Measurements from ENCODE around the gene EI24. TPM values are rescaled to one million over a fixed set of nuclear protein-coding genes. Genes with fewer than 3 reads are reported as not detected.

Gene EI24
- polyA plus RNA-seq, 1 of the 3 experiments (the other 2 are of a cell fraction), result 85.5 TPM

DNA sequence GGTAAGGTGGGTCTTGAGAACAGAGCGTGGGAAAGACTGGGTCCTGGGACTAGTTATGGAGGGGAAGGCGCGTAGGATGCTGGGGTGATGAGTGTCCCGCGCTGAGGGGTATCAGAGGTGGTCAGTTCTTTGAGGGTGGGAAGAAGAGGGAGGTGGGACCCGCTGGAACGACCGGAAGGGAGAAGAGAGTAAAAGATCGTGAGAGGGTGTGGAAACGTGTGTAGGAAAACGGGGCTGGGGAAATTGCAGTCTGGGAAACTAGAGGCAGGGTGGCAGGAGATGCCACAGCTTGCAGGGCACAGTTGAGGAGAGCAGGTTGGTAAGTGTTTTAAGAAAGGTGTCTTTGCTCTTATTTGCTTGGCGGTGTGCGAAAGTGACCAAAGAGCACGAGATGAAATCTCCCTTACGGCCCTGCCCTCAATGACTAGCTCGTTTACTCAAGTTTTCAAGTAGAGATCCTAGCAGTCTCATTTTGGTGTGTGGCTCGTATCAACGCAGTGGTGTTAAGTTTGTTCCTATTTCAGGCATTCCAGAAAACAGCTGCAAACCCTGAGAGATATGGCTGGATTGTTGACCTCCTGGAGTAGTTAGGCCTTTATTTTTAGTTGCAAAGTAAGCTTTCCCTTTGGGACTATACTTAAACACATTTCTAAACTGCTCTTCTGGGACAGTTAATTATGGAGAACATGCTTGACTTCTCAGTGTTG is 24.0 kb downstream of the EI24 start:
- peak overlapping the region; percentile 91 for H3K9ac ChIP-seq
- peaks cover 11% of the 10 kb centered on the region for H3F3A ChIP-seq (replicated peaks; ENCODE audit: insufficient read depth)
- H4K20me1 ChIP-seq (ENCODE audit: insufficient read depth), result no peaks in the 10 kb centered on the region; the same call in none of the 2 replicates
- H3K27ac ChIP-seq (ENCODE audit: low read depth in 2 of 2, low read length in 1 of 2), result peak overlapping the region; percentile 68 to 85
- no peaks in the 10 kb centered on the region for H3K27me3 ChIP-seq (ENCODE audit: insufficient read depth)
- POLR2A ChIA-PET, result interaction anchor here (1.0 to 1.7 kb wide), 6 partner anchors 24 to 793 kb away, joined by 4 to 13 read pairs (median 6); partner anchors contain the start of genes CHEK1, EI24, HYLS1 and MSANTD2
- no peaks in the 10 kb centered on the region for H3K9me3 ChIP-seq
- WGBS (ENCODE audit: low lambda C conversion rate), result under 1% methylated on average over 18 of the region's 18 CpGs
- H2AFZ ChIP-seq (ENCODE audit: low read depth), result peak overlapping the region; percentile 79
- peaks cover 2 to 13% of the 10 kb centered on the region in 2 experiments for H3K4me1 ChIP-seq (ENCODE audit: control insufficient read depth in 1 of 2, insufficient read depth in 2 of 2, low read depth in 1 of 2, low read length in 1 of 2)
- H3K79me2 ChIP-seq (ENCODE audit: insufficient read depth), result peaks cover 69% of the 10 kb centered on the region
- TF ChIP-seq SIN3A (IDR thresholded peaks at IDR 0.05; ENCODE audit: borderline replicate concordance, low read depth, low read length), result 0 out of 2 replicates have a peak, but pooled peaks have one; percentile 14
- no peak for TF ChIP-seq RFX5 (IDR thresholded peaks at IDR 0.05; ENCODE audit: low read length)
- peaks cover 14 to 32% of the 10 kb centered on the region in 2 experiments for H3K36me3 ChIP-seq (replicated peaks in 1 of 2; ENCODE audit: control insufficient read depth in 1 of 2, insufficient read depth in 2 of 2, low read length in 1 of 2)
- no peak for DNase-seq
- CTCF ChIA-PET, result interaction anchor here (0.7 to 1.2 kb wide), 4 partner anchors 16 to 741 kb away, joined by 3 to 4 read pairs (median 3); partner anchors contain the start of gene HYLS1
- H3K4me2 ChIP-seq, result peak overlapping the region; percentile 83
- peak overlapping the region; percentile 59 to 98 for H3K4me3 ChIP-seq (ENCODE audit: low read depth in 2 of 2, low read length in 1 of 2)
- no peaks in the 10 kb centered on the region for H3K9me2 ChIP-seq

DNA sequence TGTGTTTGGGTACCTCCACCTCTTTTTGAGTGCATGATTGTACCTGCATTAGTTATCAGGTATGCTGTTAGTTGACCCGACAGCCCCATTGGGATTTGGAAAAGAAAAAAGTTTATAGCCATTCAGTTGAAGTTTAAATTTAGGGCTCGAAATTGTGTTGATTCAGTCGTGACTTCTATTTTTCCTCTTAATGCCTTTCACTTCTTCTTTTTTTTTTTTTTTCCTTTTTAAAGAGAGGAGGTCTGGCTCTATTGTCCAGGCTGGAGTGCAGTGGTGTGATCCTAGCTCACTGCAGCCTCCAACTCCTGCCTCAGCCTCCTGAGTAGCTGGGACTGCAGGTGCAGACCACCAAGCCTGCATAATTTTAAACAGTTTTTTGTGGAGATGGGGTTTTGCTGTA is 25.7 kb downstream of the EI24 start:
- CTCF ChIA-PET, result interaction anchor here (1.3 to 1.4 kb wide), 2 partner anchors 31 to 249 kb away, joined by 3 to 5 read pairs; no protein-coding TSS in a partner anchor
- WGBS (ENCODE audit: low lambda C conversion rate), result 59% methylated on average over 3 of the region's 3 CpGs

More for the DNA sequence above, 25.7 kb downstream of the EI24 start:
- Histone ChIP-seq H2AFZ (ENCODE audit: low read depth) (no peak overlapping the region), H3K9me3 (no peaks in the 10 kb centered on the region), H3K79me2 (ENCODE audit: insufficient read depth) (peaks cover 79% of the 10 kb centered on the region), H3K36me3 (replicated peaks in 1 of 2; ENCODE audit: control insufficient read depth in 1 of 2, insufficient read depth in 2 of 2, low read length in 1 of 2) (peaks cover 19 to 38% of the 10 kb centered on the region in 2 experiments), H3F3A (replicated peaks; ENCODE audit: insufficient read depth) (peaks cover 4% of the 10 kb centered on the region), H3K9ac (no peak overlapping the region), H3K27ac (ENCODE audit: low read depth in 2 of 2, low read length in 1 of 2) (no peak overlapping the region), H3K4me3 (ENCODE audit: low read depth in 2 of 2, low read length in 1 of 2) (peak overlapping the region in 1 of 2 experiments; percentile 19; a peak in 1 of 4 replicates), H3K27me3 (ENCODE audit: insufficient read depth) (no peaks in the 10 kb centered on the region), H3K4me2 (peak overlapping the region; percentile 83), H3K9me2 (no peaks in the 10 kb centered on the region), H4K20me1 (ENCODE audit: insufficient read depth) (no peaks in the 10 kb centered on the region; the same call in none of the 2 replicates), H3K4me1 (ENCODE audit: control insufficient read depth in 1 of 2, insufficient read depth in 2 of 2, low read depth in 1 of 2, low read length in 1 of 2) (peaks cover 2 to 10% of the 10 kb centered on the region in 2 experiments)
- POLR2A ChIA-PET, result no interaction called here
- TF ChIP-seq GATA2 (CRISPR knock-in tag; IDR thresholded peaks at IDR 0.05), result no peak
- TF ChIP-seq, protein P1, sequence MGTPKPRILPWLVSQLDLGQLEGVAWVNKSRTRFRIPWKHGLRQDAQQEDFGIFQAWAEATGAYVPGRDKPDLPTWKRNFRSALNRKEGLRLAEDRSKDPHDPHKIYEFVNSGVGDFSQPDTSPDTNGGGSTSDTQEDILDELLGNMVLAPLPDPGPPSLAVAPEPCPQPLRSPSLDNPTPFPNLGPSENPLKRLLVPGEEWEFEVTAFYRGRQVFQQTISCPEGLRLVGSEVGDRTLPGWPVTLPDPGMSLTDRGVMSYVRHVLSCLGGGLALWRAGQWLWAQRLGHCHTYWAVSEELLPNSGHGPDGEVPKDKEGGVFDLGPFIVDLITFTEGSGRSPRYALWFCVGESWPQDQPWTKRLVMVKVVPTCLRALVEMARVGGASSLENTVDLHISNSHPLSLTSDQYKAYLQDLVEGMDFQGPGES (IDR thresholded peaks at IDR 0.05; ENCODE audit: low read depth, low read length), result no peak
- TF ChIP-seq FOXJ3 (CRISPR knock-in tag; IDR thresholded peaks at IDR 0.05), result no peak
- TF ChIP-seq SIN3A (IDR thresholded peaks at IDR 0.05; ENCODE audit: borderline replicate concordance, low read depth, low read length), result no peak
- no peak for TF ChIP-seq CHD2 (IDR thresholded peaks at IDR 0.05; ENCODE audit: low read length, partially characterized antibody)
- TF ChIP-seq, protein P2, sequence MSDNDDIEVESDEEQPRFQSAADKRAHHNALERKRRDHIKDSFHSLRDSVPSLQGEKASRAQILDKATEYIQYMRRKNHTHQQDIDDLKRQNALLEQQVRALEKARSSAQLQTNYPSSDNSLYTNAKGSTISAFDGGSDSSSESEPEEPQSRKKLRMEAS (IDR thresholded peaks at IDR 0.05; ENCODE audit: low read depth), result no peak
- no peak for TF ChIP-seq ELF1 (IDR thresholded peaks at IDR 0.05)
- no peak for TF ChIP-seq TEAD4 (IDR thresholded peaks at IDR 0.05; ENCODE audit: borderline replicate concordance, insufficient read depth)
- no peak for TF ChIP-seq MEF2A (IDR thresholded peaks at IDR 0.05; ENCODE audit: borderline replicate concordance, low read depth)
- TF ChIP-seq, protein P3, sequence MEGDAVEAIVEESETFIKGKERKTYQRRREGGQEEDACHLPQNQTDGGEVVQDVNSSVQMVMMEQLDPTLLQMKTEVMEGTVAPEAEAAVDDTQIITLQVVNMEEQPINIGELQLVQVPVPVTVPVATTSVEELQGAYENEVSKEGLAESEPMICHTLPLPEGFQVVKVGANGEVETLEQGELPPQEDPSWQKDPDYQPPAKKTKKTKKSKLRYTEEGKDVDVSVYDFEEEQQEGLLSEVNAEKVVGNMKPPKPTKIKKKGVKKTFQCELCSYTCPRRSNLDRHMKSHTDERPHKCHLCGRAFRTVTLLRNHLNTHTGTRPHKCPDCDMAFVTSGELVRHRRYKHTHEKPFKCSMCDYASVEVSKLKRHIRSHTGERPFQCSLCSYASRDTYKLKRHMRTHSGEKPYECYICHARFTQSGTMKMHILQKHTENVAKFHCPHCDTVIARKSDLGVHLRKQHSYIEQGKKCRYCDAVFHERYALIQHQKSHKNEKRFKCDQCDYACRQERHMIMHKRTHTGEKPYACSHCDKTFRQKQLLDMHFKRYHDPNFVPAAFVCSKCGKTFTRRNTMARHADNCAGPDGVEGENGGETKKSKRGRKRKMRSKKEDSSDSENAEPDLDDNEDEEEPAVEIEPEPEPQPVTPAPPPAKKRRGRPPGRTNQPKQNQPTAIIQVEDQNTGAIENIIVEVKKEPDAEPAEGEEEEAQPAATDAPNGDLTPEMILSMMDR (IDR thresholded peaks at IDR 0.05), result no peak
- TF ChIP-seq YY1 (IDR thresholded peaks at IDR 0.05; ENCODE audit: low read depth), result no peak
- TF ChIP-seq, protein P4, sequence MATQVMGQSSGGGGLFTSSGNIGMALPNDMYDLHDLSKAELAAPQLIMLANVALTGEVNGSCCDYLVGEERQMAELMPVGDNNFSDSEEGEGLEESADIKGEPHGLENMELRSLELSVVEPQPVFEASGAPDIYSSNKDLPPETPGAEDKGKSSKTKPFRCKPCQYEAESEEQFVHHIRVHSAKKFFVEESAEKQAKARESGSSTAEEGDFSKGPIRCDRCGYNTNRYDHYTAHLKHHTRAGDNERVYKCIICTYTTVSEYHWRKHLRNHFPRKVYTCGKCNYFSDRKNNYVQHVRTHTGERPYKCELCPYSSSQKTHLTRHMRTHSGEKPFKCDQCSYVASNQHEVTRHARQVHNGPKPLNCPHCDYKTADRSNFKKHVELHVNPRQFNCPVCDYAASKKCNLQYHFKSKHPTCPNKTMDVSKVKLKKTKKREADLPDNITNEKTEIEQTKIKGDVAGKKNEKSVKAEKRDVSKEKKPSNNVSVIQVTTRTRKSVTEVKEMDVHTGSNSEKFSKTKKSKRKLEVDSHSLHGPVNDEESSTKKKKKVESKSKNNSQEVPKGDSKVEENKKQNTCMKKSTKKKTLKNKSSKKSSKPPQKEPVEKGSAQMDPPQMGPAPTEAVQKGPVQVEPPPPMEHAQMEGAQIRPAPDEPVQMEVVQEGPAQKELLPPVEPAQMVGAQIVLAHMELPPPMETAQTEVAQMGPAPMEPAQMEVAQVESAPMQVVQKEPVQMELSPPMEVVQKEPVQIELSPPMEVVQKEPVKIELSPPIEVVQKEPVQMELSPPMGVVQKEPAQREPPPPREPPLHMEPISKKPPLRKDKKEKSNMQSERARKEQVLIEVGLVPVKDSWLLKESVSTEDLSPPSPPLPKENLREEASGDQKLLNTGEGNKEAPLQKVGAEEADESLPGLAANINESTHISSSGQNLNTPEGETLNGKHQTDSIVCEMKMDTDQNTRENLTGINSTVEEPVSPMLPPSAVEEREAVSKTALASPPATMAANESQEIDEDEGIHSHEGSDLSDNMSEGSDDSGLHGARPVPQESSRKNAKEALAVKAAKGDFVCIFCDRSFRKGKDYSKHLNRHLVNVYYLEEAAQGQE (IDR thresholded peaks at IDR 0.05; ENCODE audit: low read depth, low read length), result no peak
- TF ChIP-seq POLR2AphosphoS5 (IDR thresholded peaks at IDR 0.05; ENCODE audit: low read depth, low read length), result no peak
- TF ChIP-seq, protein P5, sequence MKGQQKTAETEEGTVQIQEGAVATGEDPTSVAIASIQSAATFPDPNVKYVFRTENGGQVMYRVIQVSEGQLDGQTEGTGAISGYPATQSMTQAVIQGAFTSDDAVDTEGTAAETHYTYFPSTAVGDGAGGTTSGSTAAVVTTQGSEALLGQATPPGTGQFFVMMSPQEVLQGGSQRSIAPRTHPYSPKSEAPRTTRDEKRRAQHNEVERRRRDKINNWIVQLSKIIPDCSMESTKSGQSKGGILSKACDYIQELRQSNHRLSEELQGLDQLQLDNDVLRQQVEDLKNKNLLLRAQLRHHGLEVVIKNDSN (IDR thresholded peaks at IDR 0.05; ENCODE audit: borderline replicate concordance, low read depth), result no peak
- no peak for TF ChIP-seq EZH2phosphoT487 (IDR thresholded peaks at IDR 0.05; ENCODE audit: borderline replicate concordance, low read depth)
- no peak for TF ChIP-seq FOXM1 (IDR thresholded peaks at IDR 0.05; ENCODE audit: low read depth)
- DNase-seq, result no peak

Data from SK-N-SH (cell line).